Central memory CD8-positive, alpha-beta T cell (primary cell): ENCODE data around the gene PGRMC2.
"Not testable (repeated sequence)": the region's sequence is repeated elsewhere in the genome, so short reads cannot be mapped to it uniquely, and the experiment has no call there.

Source experiments
- ATAC-seq: fragments of 150-1000 bp; cut with Tn5 transposase; replicated peaks from 2 replicates; pipeline ENCODE4 v1.10.0; 2022; ENCODE audit warnings: mild to moderate bottlenecking, moderate FRiP score, moderate number of reproducible peaks; ENCODE audit not compliant: poor library complexity, severe bottlenecking; ENCODE audit errors: extremely low read depth
- DNase-seq, 2 donors: peaks; one replicate each; pipeline ENCODE4 v3.0.0; 2021; ENCODE audit warnings: low spot score in 2 of 2
- H3K27ac Mint-ChIP-seq: one replicate; pipeline ENCODE4 v1.8.0; 2022; ENCODE audit warnings: low read depth, mild to moderate bottlenecking, moderate library complexity, mixed read lengths
- H3K27me3 Mint-ChIP-seq: one replicate; pipeline ENCODE4 v1.8.0; 2022; ENCODE audit warnings: mixed read lengths
- H3K36me3 Mint-ChIP-seq: one replicate; pipeline ENCODE4 v1.8.0; 2022; ENCODE audit warnings: mild to moderate bottlenecking, moderate library complexity, mixed read lengths; ENCODE audit not compliant: insufficient read depth
- H3K4me1 Mint-ChIP-seq: one replicate; pipeline ENCODE4 v1.8.0; 2022; ENCODE audit warnings: mixed read lengths
- H3K4me3 Mint-ChIP-seq: one replicate; pipeline ENCODE4 v1.8.0; 2022; ENCODE audit warnings: mild to moderate bottlenecking, moderate library complexity, mixed read lengths
- H3K9me3 Mint-ChIP-seq: one replicate; pipeline ENCODE4 v1.8.0; 2022; ENCODE audit warnings: mixed read lengths

PGRMC2 gene

DNA sequence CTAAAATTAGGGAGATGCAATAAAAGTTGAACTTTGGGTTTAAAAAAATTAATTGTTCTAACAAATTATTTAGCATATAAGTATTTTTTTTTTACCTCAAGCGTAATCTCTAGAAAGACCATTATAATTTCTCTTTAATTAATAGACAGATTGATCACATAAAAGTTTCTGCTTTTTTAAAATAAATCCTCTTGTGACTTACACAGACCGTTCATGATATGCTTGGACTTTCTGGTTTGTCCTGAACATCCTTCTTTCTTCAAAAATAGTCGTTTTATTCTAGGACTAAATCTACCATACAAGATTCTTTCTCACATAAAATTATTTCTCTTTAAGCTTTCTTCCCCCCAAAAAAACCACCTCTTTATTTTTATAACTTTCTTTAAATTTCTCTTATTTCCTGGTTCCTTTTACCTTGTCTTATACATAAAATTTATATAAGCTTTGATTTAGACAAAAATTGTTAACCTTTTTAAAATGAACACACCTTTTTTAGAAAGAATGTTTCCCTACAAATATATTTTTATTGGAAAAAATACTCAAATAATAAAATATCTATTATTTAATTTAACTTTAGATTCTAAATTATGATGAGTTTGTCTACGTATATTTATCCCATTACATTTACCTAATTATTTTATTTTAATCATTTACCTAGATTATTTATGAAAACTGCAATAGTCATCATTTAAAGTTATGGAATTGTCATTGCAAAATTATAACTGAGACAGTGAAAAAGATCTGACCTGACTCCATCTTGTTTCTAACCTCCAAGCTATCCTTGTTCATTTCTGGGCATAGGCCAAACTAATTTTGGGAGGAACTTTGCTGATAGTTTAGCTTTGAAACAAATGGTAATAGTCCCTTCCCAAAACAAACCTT is 37.6 kb downstream of the PGRMC2 start:
- Mint-ChIP-seq H3K27ac (no peak overlapping the region), H3K36me3 (no peaks in the 10 kb centered on the region), H3K4me1 (no peaks in the 10 kb centered on the region), H3K4me3 (no peak overlapping the region), H3K9me3 (no peaks in the 10 kb centered on the region), H3K27me3 (peaks cover 33% of the 10 kb centered on the region)
- no peak for ATAC-seq
- no peak for DNase-seq

DNA sequence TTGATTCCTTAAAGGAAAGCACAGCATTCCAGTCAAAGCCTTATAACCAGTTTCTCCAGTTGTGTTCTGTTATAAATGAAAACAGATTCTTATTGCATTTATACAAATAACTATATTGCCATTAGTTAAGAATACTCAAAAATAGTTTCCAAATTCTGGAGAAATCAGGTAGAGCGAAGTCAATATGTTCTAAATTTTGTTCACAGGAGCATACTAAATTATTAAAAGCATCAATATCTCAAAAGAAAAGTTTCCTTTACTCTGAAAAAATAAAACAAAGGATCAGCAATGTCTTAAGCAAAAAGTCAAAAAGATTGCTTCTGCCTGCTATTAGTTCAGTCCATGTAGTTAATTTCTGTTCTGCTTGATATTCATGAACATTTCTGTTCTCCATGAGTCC is 39.7 kb downstream of the PGRMC2 start:
- Mint-ChIP-seq H3K27me3 (peaks cover 24% of the 10 kb centered on the region), H3K9me3 (no peaks in the 10 kb centered on the region), H3K36me3 (no peaks in the 10 kb centered on the region), H3K4me1 (no peaks in the 10 kb centered on the region), H3K4me3 (no peak overlapping the region), H3K27ac (no peak overlapping the region)
- ATAC-seq (no peak), DNase-seq (no peak)

DNA sequence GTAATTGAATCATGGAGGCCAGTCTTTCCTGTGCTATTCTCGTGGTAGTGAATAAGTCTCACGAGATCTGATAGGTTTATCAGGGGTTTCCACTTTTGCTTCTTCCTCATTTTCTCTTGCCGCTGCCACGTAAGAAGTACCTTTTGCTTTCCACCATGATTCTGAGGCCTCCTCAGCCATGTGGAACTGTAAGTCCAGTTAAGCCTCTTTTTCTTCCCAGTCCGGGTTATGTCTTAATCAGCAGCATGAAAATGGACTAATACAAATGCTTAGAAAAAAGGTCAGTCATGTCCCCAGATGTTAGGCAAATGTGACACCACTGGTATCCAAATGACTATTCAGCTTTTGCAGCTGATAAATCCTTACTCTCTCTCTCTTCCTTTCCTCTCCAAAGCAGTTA is 42.2 kb downstream of the PGRMC2 start:
- H3K27me3 Mint-ChIP-seq, result peaks cover 30% of the 10 kb centered on the region
- H3K4me3 Mint-ChIP-seq, ATAC-seq, DNase-seq, H3K36me3 Mint-ChIP-seq, H3K27ac Mint-ChIP-seq, H3K9me3 Mint-ChIP-seq, H3K4me1 Mint-ChIP-seq: not testable (repeated sequence)

DNA sequence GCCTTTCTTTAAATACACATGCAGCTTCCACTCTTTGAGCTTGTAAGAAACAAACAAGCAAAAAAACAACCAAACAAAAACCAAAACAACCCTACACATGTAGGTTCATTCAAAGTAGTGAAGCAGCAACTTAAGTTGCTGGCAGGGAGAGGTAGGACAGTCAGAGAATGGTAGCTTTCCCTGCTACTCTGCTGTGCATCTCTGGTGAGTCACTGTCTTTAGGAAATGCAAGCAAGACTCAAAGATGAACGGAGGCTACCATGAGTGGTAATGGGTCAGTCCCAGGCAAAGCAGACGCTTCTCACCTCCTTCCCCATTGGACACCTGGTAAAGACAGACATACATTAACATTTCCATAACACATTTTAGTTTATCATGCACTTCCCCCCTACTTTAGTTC is 43.2 kb downstream of the PGRMC2 start:
- H3K27me3 Mint-ChIP-seq, result peaks cover 40% of the 10 kb centered on the region
- no peaks in the 10 kb centered on the region for H3K4me1 Mint-ChIP-seq
- H3K27ac Mint-ChIP-seq, result no peak overlapping the region
- DNase-seq (no peak), ATAC-seq (no peak)
- H3K36me3 Mint-ChIP-seq, result no peaks in the 10 kb centered on the region
- no peaks in the 10 kb centered on the region for H3K9me3 Mint-ChIP-seq
- H3K4me3 Mint-ChIP-seq, result no peak overlapping the region

DNA sequence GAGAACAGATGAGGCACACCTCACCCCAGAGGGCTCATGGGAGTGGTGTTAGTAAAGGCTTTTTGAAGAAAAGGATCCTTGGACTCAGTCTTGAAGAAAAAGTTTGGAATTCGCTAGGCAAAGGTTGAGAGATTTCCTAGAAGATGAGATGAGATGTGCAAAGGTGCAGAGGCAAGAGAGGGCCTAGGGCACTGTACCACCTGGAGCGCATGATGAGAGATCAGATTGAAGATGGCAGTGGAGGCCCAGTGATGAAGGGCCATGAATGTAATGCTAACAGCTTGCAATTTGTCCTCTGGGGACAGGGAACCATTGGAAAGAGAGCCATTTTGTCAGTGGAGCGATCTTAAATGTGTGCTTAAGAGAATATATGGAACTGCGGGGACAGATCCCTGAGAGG is 45.0 kb downstream of the PGRMC2 start:
- Mint-ChIP-seq H3K9me3 (no peaks in the 10 kb centered on the region), H3K27me3 (peaks cover 49% of the 10 kb centered on the region), H3K4me3 (no peak overlapping the region), H3K4me1 (no peaks in the 10 kb centered on the region), H3K27ac (no peak overlapping the region), H3K36me3 (no peaks in the 10 kb centered on the region)
- DNase-seq, result no peak
- ATAC-seq, result no peak

DNA sequence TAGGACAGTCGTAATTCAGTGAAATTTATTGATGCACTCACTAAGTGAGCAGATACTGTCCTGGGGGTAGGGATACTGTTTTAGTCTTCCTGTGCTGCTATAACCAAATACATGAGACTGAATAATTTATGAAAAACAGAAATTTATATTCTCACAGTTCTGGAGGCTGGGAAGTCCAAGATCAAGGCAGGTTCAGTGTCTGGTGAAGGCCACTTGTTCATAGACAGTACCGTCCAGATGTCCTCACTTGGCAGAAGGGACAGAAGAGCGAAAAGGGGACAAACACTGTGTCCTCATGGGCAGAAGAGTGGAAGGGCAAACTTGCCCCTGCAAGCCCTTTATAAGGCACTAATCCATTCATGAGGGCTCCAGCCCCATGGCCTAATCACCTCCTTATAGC is 45.6 kb downstream of the PGRMC2 start:
- Mint-ChIP-seq H3K36me3 (no peaks in the 10 kb centered on the region), H3K4me1 (no peaks in the 10 kb centered on the region), H3K27ac (no peak overlapping the region), H3K4me3 (no peak overlapping the region), H3K9me3 (no peaks in the 10 kb centered on the region), H3K27me3 (peaks cover 48% of the 10 kb centered on the region)
- ATAC-seq (no peak), DNase-seq (no peak)

DNA sequence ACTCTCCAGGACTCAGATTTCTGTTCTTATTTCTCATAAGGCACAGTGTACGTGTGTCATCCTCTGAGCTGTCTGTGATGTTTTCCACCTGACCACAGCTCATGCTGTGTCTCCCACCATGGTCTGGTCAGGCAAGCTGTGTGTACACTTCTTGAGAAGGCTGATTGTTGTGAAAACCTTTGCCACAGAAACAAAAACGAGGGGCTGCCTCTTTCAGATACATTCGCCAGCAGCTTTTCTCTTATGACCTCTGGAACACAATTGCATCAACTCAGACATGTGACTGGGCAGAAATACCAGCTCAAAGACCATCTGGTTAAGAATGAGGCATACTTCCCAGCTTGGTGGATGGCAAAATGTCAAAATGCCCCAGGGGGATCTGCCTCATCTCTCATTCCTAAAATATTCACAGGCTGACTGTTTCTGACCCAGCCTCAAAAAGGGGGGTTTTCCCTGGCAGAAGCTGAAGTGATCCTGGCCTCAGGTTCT is 46.1 kb downstream of the PGRMC2 start:
- no peaks in the 10 kb centered on the region for H3K9me3 Mint-ChIP-seq
- H3K4me1 Mint-ChIP-seq, result no peaks in the 10 kb centered on the region
- H3K36me3 Mint-ChIP-seq, result no peaks in the 10 kb centered on the region
- ATAC-seq (no peak), DNase-seq (no peak)
- H3K27ac Mint-ChIP-seq, result no peak overlapping the region
- H3K4me3 Mint-ChIP-seq, result no peak overlapping the region
- peaks cover 43% of the 10 kb centered on the region for H3K27me3 Mint-ChIP-seq

DNA sequence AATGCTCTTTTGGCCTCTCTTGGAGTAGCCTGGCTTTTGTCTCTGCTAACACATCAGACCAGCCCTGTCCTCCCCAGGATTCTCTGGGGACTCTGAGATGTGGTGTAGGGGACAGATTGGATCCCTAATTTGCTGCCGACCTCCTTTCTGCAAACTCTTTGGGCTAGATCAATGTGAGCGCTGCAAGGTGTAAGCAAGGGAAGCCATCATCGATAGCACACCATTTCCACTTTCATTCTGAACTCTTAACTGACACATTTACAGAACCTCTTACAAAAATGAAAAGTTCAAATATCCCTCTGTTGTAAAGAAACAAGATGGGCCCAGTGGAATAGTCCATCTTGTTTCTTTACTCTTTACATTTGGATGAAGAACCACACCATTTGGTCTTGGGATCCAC is 46.6 kb downstream of the PGRMC2 start:
- H3K27ac Mint-ChIP-seq, result no peak overlapping the region
- ATAC-seq (no peak), DNase-seq (no peak)
- H3K4me1 Mint-ChIP-seq, result no peaks in the 10 kb centered on the region
- no peaks in the 10 kb centered on the region for H3K36me3 Mint-ChIP-seq
- peaks cover 43% of the 10 kb centered on the region for H3K27me3 Mint-ChIP-seq
- no peak overlapping the region for H3K4me3 Mint-ChIP-seq
- H3K9me3 Mint-ChIP-seq, result no peaks in the 10 kb centered on the region

DNA sequence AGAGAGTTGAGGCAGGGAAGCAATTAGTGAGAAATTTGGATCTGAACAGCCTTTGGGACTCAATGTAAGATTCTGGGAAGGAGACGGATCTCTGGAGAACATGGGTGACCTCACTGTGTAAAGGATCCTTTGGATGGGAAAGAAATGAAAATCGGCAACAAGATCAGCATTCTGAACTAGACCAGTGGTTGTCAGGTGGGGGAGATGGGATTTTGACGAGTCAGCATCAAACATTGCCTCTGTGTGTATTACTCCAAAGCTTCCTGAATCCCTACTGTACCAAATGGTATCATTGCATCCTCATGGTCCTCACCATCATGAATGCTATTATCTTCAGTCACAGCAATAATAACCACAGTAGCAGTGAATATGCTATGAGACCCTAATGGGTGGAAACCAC is 52.8 kb downstream of the PGRMC2 start:
- Mint-ChIP-seq H3K9me3 (no peaks in the 10 kb centered on the region), H3K27ac (no peak overlapping the region), H3K36me3 (no peaks in the 10 kb centered on the region), H3K4me3 (no peak overlapping the region), H3K4me1 (no peaks in the 10 kb centered on the region), H3K27me3 (peaks cover 29% of the 10 kb centered on the region)
- no peak for ATAC-seq
- DNase-seq, result no peak

DNA sequence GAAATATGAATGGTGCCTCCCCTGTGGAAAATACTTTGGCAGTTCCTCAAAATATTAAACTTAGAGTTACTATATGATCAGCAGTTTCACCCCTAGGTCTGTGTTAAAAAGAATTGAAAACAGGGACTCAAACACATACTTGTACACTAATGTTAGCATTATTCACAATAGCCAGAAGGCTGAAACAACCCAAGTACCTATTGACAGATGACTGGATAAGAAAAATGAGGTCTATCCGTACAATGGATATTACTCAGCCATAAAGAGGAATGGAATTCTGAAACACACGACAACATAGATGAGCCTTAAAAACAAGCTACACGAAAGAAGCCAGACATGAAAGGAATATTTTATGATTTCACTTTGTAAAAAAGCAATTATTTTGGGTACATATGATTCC is 54.9 kb downstream of the PGRMC2 start:
- no peak for DNase-seq
- Mint-ChIP-seq H3K27ac (no peak overlapping the region), H3K27me3 (peaks cover 37% of the 10 kb centered on the region), H3K9me3 (no peaks in the 10 kb centered on the region), H3K4me3 (no peak overlapping the region), H3K4me1 (no peaks in the 10 kb centered on the region), H3K36me3 (no peaks in the 10 kb centered on the region)
- no peak for ATAC-seq

DNA sequence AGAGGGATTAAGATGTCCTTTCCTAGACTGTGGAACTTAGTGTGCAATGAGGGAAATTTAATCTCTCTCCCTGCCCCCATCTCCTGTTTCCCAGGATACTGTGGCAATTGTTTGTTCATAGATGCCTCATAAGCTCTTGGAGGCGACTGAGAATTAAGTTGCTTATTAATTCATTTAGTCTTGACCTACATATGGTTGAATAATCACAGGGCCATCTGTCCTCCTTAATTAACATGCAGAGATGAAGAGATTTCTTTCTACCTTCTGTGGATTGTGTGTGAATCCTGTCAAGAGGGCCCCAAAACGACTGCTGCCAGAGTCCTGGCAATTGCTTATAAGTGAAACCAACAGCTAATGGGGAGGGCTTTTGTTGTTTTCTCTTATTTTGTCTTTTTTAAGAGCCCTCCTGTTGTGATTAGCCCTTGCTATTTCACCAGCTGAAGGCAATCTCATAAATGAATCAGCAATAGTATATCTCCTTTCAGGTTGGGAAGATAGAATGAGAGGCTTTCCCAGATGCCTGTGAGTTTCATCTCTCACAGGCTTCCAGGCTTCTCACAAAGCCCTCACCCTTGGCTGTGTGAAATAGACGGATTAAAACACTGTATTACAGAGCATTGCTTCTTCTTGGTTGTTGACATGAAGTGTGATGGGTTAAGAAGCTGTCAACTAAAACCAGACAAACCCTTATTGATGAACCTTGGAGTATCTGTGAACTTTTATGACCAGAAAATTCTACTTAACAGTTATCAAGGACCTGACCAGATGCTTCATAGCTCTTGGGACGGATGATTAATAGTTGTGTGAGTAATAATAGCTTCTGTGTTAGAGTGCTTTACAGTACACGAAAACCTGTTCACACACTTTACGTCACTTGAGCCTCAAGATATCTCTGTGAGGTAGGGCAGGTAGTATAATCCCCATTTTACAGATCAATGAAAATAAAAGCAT is 58.5 kb downstream of the PGRMC2 start:
- H3K27me3 Mint-ChIP-seq, result peaks cover 41% of the 10 kb centered on the region
- H3K36me3 Mint-ChIP-seq, result no peaks in the 10 kb centered on the region
- DNase-seq (no peak), ATAC-seq (no peak)
- no peak overlapping the region for H3K27ac Mint-ChIP-seq
- H3K4me1 Mint-ChIP-seq, result no peaks in the 10 kb centered on the region
- H3K4me3 Mint-ChIP-seq, result no peak overlapping the region
- H3K9me3 Mint-ChIP-seq, result no peaks in the 10 kb centered on the region

DNA sequence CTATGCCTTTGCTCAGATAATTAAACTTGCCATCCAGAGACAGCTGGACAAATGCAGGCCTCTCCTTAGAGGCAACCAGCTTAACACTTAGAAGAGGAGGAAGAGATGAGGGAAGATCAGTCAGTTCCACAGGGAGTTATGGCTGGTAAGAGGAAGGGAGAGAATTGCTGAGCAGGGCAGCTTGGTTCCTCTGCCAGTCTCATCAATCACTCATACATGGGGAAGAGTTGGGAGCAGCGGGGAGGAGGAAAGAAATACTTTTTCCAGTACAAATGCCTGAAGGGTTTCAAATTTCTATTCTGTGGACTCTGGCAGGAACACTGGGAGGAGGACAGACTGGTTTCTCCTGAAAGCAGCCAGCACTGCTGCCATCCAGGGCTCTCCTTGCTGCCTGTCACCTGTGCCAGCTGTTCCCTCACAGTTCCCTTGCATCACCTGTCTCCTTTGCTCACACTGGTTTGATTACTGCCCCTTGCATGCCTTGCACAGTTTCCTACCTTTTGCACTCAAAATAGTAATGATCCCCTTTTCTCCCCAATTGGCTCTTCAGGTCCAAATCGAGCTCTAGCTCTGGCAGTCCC is 59.5 kb downstream of the PGRMC2 start:
- no peak for ATAC-seq
- Mint-ChIP-seq H3K36me3 (no peaks in the 10 kb centered on the region), H3K4me3 (no peak overlapping the region), H3K27ac (no peak overlapping the region), H3K9me3 (no peaks in the 10 kb centered on the region), H3K4me1 (no peaks in the 10 kb centered on the region), H3K27me3 (peaks cover 41% of the 10 kb centered on the region)
- DNase-seq, result no peak
